Right lobe of liver (tissue), 4 donors: ENCODE measurements around the gene NLN.

Experiments
- CTCF ChIP-seq, 4 donors: fragments of 200-600 bp in 3 of 4; fragments of 450-650 bp in 1 of 4; IDR thresholded peaks; one replicate each; pipeline versions ENCODE4 v1.5.1 to v1.8.0; 2016 to 2022; ENCODE audit warnings: antibody characterized with exemption in 4 of 4, mild to moderate bottlenecking in 2 of 4
- POLR2A ChIP-seq: fragments of 450-650 bp; IDR thresholded peaks from one replicate; pipeline ENCODE4 v1.6.1; 2017; ENCODE audit warnings: antibody characterized with exemption, mild to moderate bottlenecking
- donor health status: DM: no; HTN: no; CAD: no.
- donor health status: DM: no; HTN: no; CAD: no.
- donor health status: DM: no; HTN: yes; CAD: no.

- no peak for TF ChIP-seq CTCF (IDR thresholded peaks at IDR 0.05)
- no peak for TF ChIP-seq POLR2A
Observed at GRCh38 chr5:65813174-65813573, 91.2 kb downstream of the NLN start.
